ENCODE data around the gene AP1G1. TPM values are rescaled to one million over a fixed set of nuclear protein-coding genes. Genes with fewer than 3 reads are reported as not detected.

The AP1G1 gene
- total and polyA plus RNA-seq, 2 of the 4 experiments (the other 2 are of a cell fraction): 48.3 to 86.7 TPM

DNA sequence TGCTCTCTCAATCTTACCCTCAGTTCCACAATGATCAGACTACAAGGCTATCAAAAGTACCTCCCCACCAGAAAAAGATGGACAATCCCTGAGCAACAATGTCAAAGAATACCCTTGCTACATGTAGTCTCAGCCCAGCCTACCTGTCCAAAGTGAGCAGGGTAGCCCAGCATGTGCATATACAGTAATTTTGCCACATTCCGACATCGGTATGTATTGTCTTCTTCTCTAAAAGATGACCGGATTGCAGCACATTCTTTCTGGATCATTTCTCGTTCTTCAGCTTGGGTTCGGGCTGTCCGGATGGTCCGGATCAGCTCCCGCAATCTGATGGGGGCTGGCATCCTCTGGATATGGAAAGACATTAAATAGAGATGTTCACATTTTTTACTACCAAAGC lies 19.5 kb downstream of the AP1G1 start:
- H2BK20ac ChIP-seq (ENCODE audit: low read depth, low read length): no peak overlapping the region
- no peak overlapping the region for H2AK9ac ChIP-seq (replicated peaks; ENCODE audit: low read depth, low read length, poor library complexity)
- intact Hi-C loops (cut with micrococcal nuclease): no loop called here
- no peak overlapping the region for H2BK5ac ChIP-seq (ENCODE audit: low read depth, low read length, poor library complexity, severe bottlenecking)
- H3K79me1 ChIP-seq (ENCODE audit: low read depth in 1 of 2, low read length in 2 of 2): peaks cover 11 to 53% of the 10 kb centered on the region in 2 experiments
- DNase-seq (no peak), ATAC-seq (ENCODE audit: low read depth) (no peak)
- no peaks in the 10 kb centered on the region for H3K27me3 ChIP-seq (ENCODE audit: control insufficient read depth, insufficient read depth, low read length)
- TF ChIP-seq, protein P1, sequence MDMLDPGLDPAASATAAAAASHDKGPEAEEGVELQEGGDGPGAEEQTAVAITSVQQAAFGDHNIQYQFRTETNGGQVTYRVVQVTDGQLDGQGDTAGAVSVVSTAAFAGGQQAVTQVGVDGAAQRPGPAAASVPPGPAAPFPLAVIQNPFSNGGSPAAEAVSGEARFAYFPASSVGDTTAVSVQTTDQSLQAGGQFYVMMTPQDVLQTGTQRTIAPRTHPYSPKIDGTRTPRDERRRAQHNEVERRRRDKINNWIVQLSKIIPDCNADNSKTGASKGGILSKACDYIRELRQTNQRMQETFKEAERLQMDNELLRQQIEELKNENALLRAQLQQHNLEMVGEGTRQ (IDR thresholded peaks at IDR 0.05; ENCODE audit: low read depth, low read length): no peak
- TF ChIP-seq MXI1 (IDR thresholded peaks at IDR 0.05; ENCODE audit: borderline replicate concordance, low read depth, low read length) (no peak), CEBPB (IDR thresholded peaks at IDR 0.05; ENCODE audit: low read depth, low read length) (no peak), FOS (IDR thresholded peaks at IDR 0.05; ENCODE audit: low read depth, low read length) (no peak), SMC3 (IDR thresholded peaks at IDR 0.05; ENCODE audit: low read depth, low read length) (no peak), MAZ (IDR thresholded peaks at IDR 0.05; ENCODE audit: borderline replicate concordance, low read depth, low read length) (no peak), RAD21 (IDR thresholded peaks at IDR 0.05; ENCODE audit: low read length) (no peak), MAFK (IDR thresholded peaks at IDR 0.05; ENCODE audit: low read depth, low read length) (no peak), RFX5 (IDR thresholded peaks at IDR 0.05; ENCODE audit: low read depth, low read length) (no peak), CHD1 (IDR thresholded peaks at IDR 0.05; ENCODE audit: low read depth, low read length) (no peak), BHLHE40 (IDR thresholded peaks at IDR 0.05; ENCODE audit: low read depth, low read length) (no peak), ELK1 (IDR thresholded peaks at IDR 0.05; ENCODE audit: borderline replicate concordance, low read depth, low read length) (no peak), RCOR1 (IDR thresholded peaks at IDR 0.05; ENCODE audit: insufficient replicate concordance, low read length) (no peak)
- TF ChIP-seq, protein P2, sequence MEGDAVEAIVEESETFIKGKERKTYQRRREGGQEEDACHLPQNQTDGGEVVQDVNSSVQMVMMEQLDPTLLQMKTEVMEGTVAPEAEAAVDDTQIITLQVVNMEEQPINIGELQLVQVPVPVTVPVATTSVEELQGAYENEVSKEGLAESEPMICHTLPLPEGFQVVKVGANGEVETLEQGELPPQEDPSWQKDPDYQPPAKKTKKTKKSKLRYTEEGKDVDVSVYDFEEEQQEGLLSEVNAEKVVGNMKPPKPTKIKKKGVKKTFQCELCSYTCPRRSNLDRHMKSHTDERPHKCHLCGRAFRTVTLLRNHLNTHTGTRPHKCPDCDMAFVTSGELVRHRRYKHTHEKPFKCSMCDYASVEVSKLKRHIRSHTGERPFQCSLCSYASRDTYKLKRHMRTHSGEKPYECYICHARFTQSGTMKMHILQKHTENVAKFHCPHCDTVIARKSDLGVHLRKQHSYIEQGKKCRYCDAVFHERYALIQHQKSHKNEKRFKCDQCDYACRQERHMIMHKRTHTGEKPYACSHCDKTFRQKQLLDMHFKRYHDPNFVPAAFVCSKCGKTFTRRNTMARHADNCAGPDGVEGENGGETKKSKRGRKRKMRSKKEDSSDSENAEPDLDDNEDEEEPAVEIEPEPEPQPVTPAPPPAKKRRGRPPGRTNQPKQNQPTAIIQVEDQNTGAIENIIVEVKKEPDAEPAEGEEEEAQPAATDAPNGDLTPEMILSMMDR (conservative IDR thresholded peaks at IDR 0.05; ENCODE audit: low read depth, low read length): no peak
- H3K56ac ChIP-seq (ENCODE audit: extremely low read depth, insufficient read depth, low read length): no peak overlapping the region
- no peak overlapping the region for H2AFZ ChIP-seq (replicated peaks; ENCODE audit: low read length, poor library complexity)
- no peak overlapping the region for H4K8ac ChIP-seq (ENCODE audit: low read depth in 2 of 2, low read length in 2 of 2)
- no peak overlapping the region for H2BK120ac ChIP-seq (ENCODE audit: low read depth, low read length)
- POLR2A ChIA-PET (ENCODE audit: unreplicated experiment): no interaction called here
- BruUV-seq (replicated peaks): no TSS peak
- H3K4ac ChIP-seq (ENCODE audit: low read depth, low read length): no peak overlapping the region
- peaks cover 23% of the 10 kb centered on the region for H3K36me3 ChIP-seq (ENCODE audit: control insufficient read depth, insufficient read depth, low read length)
- H3K23ac ChIP-seq (ENCODE audit: low read depth, low read length): no peak overlapping the region
- peaks cover 5% of the 10 kb centered on the region; the same call in 1 of the 2 replicates for H3K4me1 ChIP-seq (ENCODE audit: control insufficient read depth, insufficient read depth, low read length)
- no peak overlapping the region for H4K5ac ChIP-seq (ENCODE audit: low read depth, low read length)
- H3K4me2 ChIP-seq (ENCODE audit: low read depth, low read length): no peak overlapping the region
- dilution Hi-C loops (cut with HindIII; ENCODE audit: low sequenced_read_pairs, unreplicated experiment): no loop called here
- H3K9me1 ChIP-seq (ENCODE audit: insufficient read depth, low read length): peaks cover 3% of the 10 kb centered on the region
- H3K18ac ChIP-seq (ENCODE audit: low read depth, low read length): no peak overlapping the region
- H2BK15ac ChIP-seq (ENCODE audit: low read depth, low read length): no peak overlapping the region
- H2AK5ac ChIP-seq (ENCODE audit: low read depth, low read length): no peak overlapping the region
- in situ Hi-C loops (cut with MboI; ENCODE audit: low sequenced_read_pairs): no loop called here
- CTCF ChIA-PET: no interaction called here
- 91% methylated on average over 3 of the region's 8 CpGs; no CpG with 5 or more reads in 1 of the 2 experiments for WGBS, 2 experiments (ENCODE audit: extremely low coverage in 2 of 2, insufficient read length in 1 of 2)
- no peak overlapping the region for H3K27ac ChIP-seq (ENCODE audit: insufficient read depth, low read length)
- H3K14ac ChIP-seq (replicated peaks; ENCODE audit: low read depth, low read length): no peak overlapping the region
- H4K91ac ChIP-seq (ENCODE audit: insufficient read depth, low read depth, low read length): no peak overlapping the region
- peaks cover 62% of the 10 kb centered on the region for H4K20me1 ChIP-seq (ENCODE audit: insufficient read depth, low read length)
- H3K9me3 ChIP-seq (ENCODE audit: control insufficient read depth, insufficient read depth, low read length): no peaks in the 10 kb centered on the region
- H3K4me3 ChIP-seq (ENCODE audit: insufficient read depth, low read depth, low read length): no peak overlapping the region
- H3K9ac ChIP-seq (ENCODE audit: low read depth, low read length): no peak overlapping the region

All from IMR-90 (cell line).